Astrocyte (in vitro differentiated cells and primary cell): ENCODE data around the gene QSOX2.

Source experiments
- CTCF ChIP-seq: IDR thresholded peaks from 2 replicates; pipeline ENCODE4 v1.5.1; 2011; ENCODE audit warnings: low read depth, mild to moderate bottlenecking, inconsistent platforms, low read length, moderate library complexity; ENCODE audit not compliant: insufficient read depth
- EZH2 ChIP-seq: IDR thresholded peaks from 2 replicates; pipeline ENCODE4 v1.6.1; 2012; ENCODE audit warnings: mild to moderate bottlenecking, low read length, inconsistent platforms; ENCODE audit not compliant: insufficient read depth

- TF ChIP-seq CTCF (no peak), EZH2 (no peak)
These were observed 53.1 kb downstream of the QSOX2 start for GRCh38 chr9:136192289-136193126.
